NCI-H446 treated with DMSO at 0.1 percent for 48 hours (cell line): ENCODE data around the gene CACNA2D4.
"Not testable (repeated sequence)": the region's sequence is repeated elsewhere in the genome, so short reads cannot be mapped to it uniquely, and the experiment has no call there.

Experiments used
- DNase-seq: peaks from one replicate; lab custom pipeline; 2025; lab: John Stamatoyannopoulos, UW

The CACNA2D4 gene

GRCh38 chr12:1918081-1918883 lies at the start of gene CACNA2D4:
Gene CACNA2D4 (minus strand): TSS chr12:1918652. CDS start chr12:1918473, 179 bp downstream.
- DNase-seq, result no peak

DNA sequence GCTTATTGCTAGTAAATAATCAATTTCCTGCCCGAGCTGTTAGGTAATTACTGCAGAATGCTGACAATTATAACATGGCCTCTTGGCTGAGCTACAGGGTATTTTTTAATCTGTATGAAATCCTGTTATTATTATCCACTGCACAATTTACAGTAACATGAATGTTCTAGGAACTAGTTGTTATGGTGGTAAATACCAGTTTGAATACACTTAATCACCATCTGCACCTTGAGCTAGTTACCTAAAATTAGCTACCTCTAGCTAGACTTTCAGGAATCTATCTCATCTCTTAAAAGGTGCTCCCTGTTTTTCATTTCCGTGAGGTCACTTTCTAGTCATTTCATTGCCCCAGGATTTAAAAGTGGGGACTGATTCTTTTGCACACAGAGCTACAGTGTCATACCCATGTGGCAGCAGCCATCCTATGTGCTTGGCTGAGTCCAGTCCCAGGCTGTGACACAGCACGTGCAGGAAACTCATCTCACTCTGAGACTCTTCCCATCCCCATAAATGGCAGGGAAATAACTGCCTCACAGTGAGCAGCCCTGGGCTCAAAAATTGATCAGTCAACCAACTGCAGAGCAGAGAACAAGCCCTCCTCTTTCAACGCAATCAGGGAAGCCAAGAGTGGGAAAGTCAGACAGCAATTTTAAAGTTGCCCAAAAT lies 48.2 kb upstream of the CACNA2D4 start:
- no peak for DNase-seq

- no peak for DNase-seq
Measured at GRCh38 chr12:1965916-1966315, 47.5 kb upstream of the CACNA2D4 start.

- DNase-seq, result no peak
Measured at GRCh38 chr12:1962051-1963020, 43.9 kb upstream of the CACNA2D4 start.

- DNase-seq, result no peak
Measured at GRCh38 chr12:1956716-1957115, 38.3 kb upstream of the CACNA2D4 start.

DNA sequence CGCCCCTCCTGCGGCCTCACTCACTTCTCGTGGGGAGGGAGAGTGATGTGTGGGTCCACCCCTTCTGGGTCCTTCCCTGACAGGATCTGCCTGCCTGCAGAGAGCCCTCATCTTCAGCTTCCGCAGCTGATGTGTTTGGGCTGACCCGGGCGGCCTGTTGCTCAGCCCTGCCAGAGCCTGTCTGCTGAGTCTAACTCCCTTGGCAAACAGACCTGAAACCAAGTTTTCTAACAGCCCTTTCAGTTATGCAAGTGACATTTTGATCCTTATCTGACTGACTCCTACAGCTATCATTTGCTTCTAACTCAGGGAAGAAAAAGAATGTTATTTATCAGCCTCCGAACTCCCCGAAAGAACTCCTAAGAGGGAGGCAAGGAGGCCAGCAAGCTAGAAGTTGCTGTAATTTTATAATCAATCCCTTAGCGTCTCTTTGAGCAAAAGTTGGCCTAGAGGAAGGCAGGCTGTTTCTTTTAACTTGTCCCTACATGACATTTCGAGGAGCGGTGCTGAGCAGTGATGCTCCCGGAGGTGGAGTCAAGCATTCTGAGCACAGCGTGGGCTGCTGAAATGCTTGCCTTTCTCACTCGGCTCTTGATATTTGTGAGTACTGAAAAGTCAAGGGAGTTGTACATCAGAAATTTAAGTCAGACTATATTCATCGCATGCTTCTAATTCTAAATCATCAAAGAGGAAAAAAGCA lies 31.5 kb upstream of the CACNA2D4 start:
- no peak for DNase-seq

- DNase-seq, result no peak
Measured at GRCh38 chr12:1948883-1949282, 30.4 kb upstream of the CACNA2D4 start.

DNA sequence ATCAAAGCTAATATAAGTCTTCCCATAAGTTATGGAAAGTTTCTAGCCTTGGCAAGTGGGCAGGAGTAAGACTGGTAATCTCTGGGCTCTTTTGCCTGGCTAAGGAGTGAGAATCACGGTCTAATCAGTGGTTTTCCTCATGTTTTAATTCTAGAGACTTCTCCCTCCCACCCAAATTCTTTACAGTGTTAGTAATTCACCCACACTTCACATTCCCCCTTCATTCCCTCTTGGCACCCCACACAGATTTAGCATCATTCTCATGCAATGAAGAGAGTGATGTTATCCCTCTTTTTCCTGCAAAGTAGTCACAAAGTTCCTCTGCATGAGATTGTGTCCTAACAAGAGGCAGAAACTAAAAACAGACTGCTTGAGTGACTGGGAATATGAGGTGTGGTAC lies 28.6 kb upstream of the CACNA2D4 start:
- DNase-seq, result no peak

GRCh38 chr12:1946296-1946695 lies 27.8 kb upstream of the CACNA2D4 start:
- DNase-seq, result no peak

DNA sequence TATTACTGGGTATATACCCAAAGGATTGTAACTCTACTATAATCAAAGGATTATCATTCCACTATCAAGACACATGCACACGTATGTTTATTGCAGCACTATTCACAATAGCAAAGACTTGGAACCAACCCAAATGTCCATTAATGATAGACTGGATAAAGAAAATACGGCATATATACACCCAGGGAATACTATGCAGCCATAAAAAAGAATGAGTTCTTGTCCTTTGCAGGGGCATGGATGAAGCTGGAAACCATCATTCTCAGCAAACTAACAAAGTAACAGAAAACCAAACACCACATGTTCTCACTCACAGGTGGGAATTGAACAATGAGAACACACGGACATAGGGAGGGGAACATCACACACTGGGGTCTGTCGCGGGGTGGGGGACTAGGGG lies 27.1 kb upstream of the CACNA2D4 start:
- DNase-seq, result not testable (repeated sequence)

- peak; percentile 66 for DNase-seq
Measured at GRCh38 chr12:1939801-1940607, 21.6 kb upstream of the CACNA2D4 start.

DNA sequence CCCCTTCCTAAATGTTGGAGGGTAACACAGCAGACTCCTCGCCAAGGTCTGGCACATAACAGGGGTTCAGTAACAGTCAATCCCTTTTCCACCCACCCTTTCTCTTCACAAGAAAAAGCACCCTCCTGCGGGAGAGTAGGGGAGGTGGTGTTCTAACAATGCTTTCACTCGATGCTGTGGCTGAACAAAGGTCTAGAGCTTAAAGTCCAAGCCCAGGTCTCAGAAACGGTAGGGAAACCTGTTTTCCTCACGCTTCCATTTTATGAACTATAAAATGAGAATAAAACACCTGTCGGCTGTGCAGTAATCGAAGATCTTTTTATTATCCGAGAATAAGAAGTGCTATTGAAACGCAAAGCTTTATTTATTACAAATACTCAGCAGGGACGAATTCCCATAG lies 20.9 kb upstream of the CACNA2D4 start:
- DNase-seq, result no peak

DNA sequence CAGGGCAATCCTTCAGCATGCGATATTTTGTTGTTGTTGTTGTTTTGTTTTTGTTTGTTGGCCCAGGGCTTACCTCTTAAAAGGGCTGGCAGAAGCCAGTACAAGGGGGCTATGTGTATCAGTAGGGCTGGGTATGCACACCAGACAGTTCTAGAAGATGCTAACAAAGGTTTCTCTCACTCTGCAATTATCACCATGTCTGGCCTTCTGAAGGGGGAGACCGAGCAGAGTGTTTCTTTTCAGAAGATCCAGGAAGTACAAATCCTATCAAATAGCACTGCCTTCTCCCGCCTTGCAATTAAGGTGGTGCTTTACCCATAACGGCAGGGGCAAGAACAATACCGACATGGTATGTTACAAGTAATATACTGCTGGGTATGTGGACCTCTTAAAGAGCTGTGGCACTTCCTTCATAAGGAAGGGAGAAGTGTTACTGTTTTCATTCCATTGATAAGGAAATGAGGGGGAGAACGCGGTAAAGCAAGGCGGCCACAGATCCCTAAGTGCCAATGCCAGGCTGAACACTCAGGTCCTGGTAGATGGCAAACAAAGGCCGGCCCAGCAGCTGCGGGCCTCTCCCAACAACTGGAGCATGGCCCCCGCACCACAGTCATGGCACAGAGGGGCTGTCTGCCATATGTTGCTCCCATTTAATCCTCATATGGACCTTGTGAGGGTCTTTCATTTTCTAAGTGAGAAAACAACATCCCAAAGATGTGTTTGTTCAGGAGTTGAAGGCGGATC lies 19.2 kb upstream of the CACNA2D4 start:
- no peak for DNase-seq

- DNase-seq, result peak; percentile 96
Measured at GRCh38 chr12:1936406-1937320, 18.2 kb upstream of the CACNA2D4 start.

GRCh38 chr12:1935700-1936378 lies 17.4 kb upstream of the CACNA2D4 start:
- DNase-seq, result no peak

GRCh38 chr12:1935242-1935641 lies 16.8 kb upstream of the CACNA2D4 start:
- DNase-seq, result no peak

DNA sequence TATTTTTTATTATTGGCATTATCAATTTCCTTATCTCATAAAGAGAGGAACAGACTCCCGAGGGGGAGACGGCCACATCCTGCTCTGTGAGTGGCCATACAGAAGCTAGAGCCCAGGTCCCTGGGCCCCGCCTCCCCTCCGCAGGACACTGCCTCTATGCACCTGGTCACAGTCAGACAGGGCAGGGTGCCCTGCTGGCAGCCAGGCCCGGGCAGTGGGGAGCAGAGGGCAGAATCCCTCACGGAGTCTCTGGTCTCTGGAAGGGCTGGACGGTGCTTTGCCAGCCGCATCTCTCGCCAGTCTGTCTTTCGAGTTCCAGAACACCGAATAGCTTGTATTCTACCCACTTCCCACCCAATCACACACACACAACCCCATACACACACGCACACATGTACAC lies 16.4 kb upstream of the CACNA2D4 start:
- no peak for DNase-seq

- DNase-seq, result no peak
Measured at GRCh38 chr12:1934068-1934467, 15.6 kb upstream of the CACNA2D4 start.
